Measurements from ENCODE around the gene RSPH1. TPM values are rescaled to one million over a fixed set of nuclear protein-coding genes. Genes with fewer than 3 reads are reported as not detected.
A peak's percentile ranks its signal among the peaks of the same experiment; 100 is the strongest.

RSPH1 gene
- total RNA-seq, 6 donors from 2014 or later, result 0.46 to 68.4 (median 13.4) TPM

DNA sequence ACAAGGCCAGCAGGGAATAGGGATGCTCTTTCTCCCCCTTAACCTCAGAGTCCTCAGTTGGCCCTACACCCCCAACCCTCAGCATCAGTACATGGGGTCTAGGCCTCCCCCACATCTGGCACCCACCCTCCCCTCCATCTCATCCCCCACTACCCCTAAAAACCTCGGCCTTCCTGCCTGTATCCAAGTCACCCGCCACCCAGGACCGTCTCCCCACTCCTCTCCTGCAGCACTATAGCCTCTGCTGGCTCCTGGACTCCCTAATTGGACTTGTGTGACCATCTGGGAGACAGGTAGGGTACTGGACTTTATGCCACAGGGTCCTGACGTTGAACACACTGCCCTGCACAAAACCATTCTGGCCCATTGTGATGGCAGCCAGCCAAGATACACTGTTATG lies 6.0 kb downstream of the RSPH1 start:
- Histone ChIP-seq H3K4me3 (no peak overlapping the region), H3K27ac (no peak overlapping the region), H3K36me3 (no peaks in the 10 kb centered on the region), H3K4me1 (no peaks in the 10 kb centered on the region), H3K9me3 (no peaks in the 10 kb centered on the region), H3K27me3 (no peaks in the 10 kb centered on the region)
- WGBS, 2 donors, result 83 to 95% methylated on average over 4 of the region's 4 CpGs
- TF ChIP-seq POLR2AphosphoS5 (IDR thresholded peaks at IDR 0.05) (no peak), POLR2A (IDR thresholded peaks at IDR 0.05) (no peak), EP300 (IDR thresholded peaks at IDR 0.05) (no peak), CTCF (IDR thresholded peaks at IDR 0.05) (no peak)
- DNase-seq (no peak), ATAC-seq (ENCODE audit: low FRiP score in 2 of 2) (no peak)

GRCh38 chr21:42489006-42489563 lies 6.9 kb downstream of the RSPH1 start:
- no peak overlapping the region for H3K4me3 ChIP-seq
- no peaks in the 10 kb centered on the region for H3K36me3 ChIP-seq
- DNase-seq (no peak), ATAC-seq (ENCODE audit: low FRiP score in 2 of 2) (no peak)
- no peak overlapping the region for H3K27ac ChIP-seq
- no peak for TF ChIP-seq POLR2AphosphoS5 (IDR thresholded peaks at IDR 0.05)
- TF ChIP-seq POLR2A (IDR thresholded peaks at IDR 0.05), result no peak
- TF ChIP-seq CTCF (IDR thresholded peaks at IDR 0.05), result no peak
- no peak for TF ChIP-seq EP300 (IDR thresholded peaks at IDR 0.05)
- H3K4me1 ChIP-seq, result no peaks in the 10 kb centered on the region
- WGBS, 2 donors, result 51 to 81% methylated on average over 2 of the region's 2 CpGs
- no peaks in the 10 kb centered on the region for H3K9me3 ChIP-seq
- H3K27me3 ChIP-seq, result no peaks in the 10 kb centered on the region

DNA sequence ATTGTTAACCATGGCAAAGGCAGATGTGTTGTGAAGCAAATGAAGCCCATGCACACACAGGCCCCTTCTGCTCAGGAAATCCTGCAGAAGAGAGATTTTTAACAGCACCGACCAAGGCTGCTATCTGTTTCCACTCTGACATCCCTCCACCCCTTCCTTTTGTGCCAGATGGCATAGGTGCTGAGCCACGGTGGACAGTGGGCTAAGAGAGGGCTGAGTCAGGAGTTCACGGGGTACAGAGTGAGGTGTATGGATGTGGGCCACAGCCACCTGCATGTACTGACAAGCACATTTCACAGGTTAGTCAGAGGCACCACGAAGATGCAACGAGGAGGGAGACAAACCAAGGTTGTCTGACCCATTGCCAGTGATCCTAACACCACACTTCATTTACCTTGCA lies 9.5 kb downstream of the RSPH1 start:
- Histone ChIP-seq H3K27me3 (no peaks in the 10 kb centered on the region), H3K36me3 (no peaks in the 10 kb centered on the region), H3K27ac (no peak overlapping the region), H3K4me3 (no peak overlapping the region), H3K4me1 (no peaks in the 10 kb centered on the region), H3K9me3 (no peaks in the 10 kb centered on the region)
- DNase-seq (no peak), ATAC-seq (ENCODE audit: low FRiP score in 2 of 2) (peak in 1 of 2 donors; percentile 47)
- TF ChIP-seq CTCF (IDR thresholded peaks at IDR 0.05) (no peak), EP300 (IDR thresholded peaks at IDR 0.05) (no peak), POLR2AphosphoS5 (IDR thresholded peaks at IDR 0.05) (no peak), POLR2A (IDR thresholded peaks at IDR 0.05) (no peak)
- 53 to 70% methylated on average over 4 to 5 of the region's 5 CpGs for WGBS, 2 donors

GRCh38 chr21:42486072-42486471 lies 10.0 kb downstream of the RSPH1 start:
- no peaks in the 10 kb centered on the region for H3K36me3 ChIP-seq
- TF ChIP-seq POLR2AphosphoS5 (IDR thresholded peaks at IDR 0.05) (no peak), EP300 (IDR thresholded peaks at IDR 0.05) (no peak), POLR2A (IDR thresholded peaks at IDR 0.05) (no peak), CTCF (IDR thresholded peaks at IDR 0.05) (no peak)
- H3K4me1 ChIP-seq, result no peaks in the 10 kb centered on the region
- H3K9me3 ChIP-seq, result no peaks in the 10 kb centered on the region
- ATAC-seq (ENCODE audit: low FRiP score in 2 of 2), result no peak
- no peak for DNase-seq
- 59 to 61% methylated on average over 6 of the region's 6 CpGs for WGBS, 2 donors
- no peak overlapping the region for H3K27ac ChIP-seq
- H3K27me3 ChIP-seq, result no peaks in the 10 kb centered on the region
- no peak overlapping the region for H3K4me3 ChIP-seq

- no peak for DNase-seq
- 69 to 83% methylated on average over 6 to 7 of the region's 7 CpGs for WGBS, 2 donors
- Histone ChIP-seq H3K27ac (no peak overlapping the region), H3K4me3 (no peak overlapping the region), H3K4me1 (no peaks in the 10 kb centered on the region), H3K9me3 (no peaks in the 10 kb centered on the region), H3K36me3 (no peaks in the 10 kb centered on the region), H3K27me3 (no peaks in the 10 kb centered on the region)
- ATAC-seq (ENCODE audit: low FRiP score in 2 of 2), result no peak
- TF ChIP-seq EP300 (IDR thresholded peaks at IDR 0.05) (no peak), POLR2A (IDR thresholded peaks at IDR 0.05) (no peak), CTCF (IDR thresholded peaks at IDR 0.05) (no peak), POLR2AphosphoS5 (IDR thresholded peaks at IDR 0.05) (no peak)
Measured at GRCh38 chr21:42484966-42485365, 11.1 kb downstream of the RSPH1 start.

All from upper lobe of left lung (tissue), 6 donors.